Neural cell (in vitro differentiated cells): ENCODE results near the gene D2HGDH. TPM values are rescaled to one million over a fixed set of nuclear protein-coding genes. Genes with fewer than 3 reads are reported as not detected.

Experiments
- H2AFZ ChIP-seq: fragments of 200-600, 300-800 bp; sonication (generic), shearing (Covaris generic); 2 replicates; pipeline ENCODE4 v1.6.0; 2014; ENCODE audit warnings: low read depth, mild to moderate bottlenecking, antibody characterized with exemption, low read length, moderate library complexity
- H3F3A ChIP-seq: fragments of 200-600 bp; shearing (Covaris generic); 2 replicates; pipeline ENCODE4 v1.6.1; 2016; ENCODE audit warnings: mild to moderate bottlenecking, moderate library complexity, mixed read lengths, antibody characterized with exemption, low read length; ENCODE audit not compliant: insufficient read depth, poor library complexity, severe bottlenecking
- H3K27ac ChIP-seq: fragments of 200-600, 300-800 bp; sonication (generic), shearing (Covaris generic); 2 replicates; pipeline ENCODE4 v1.5.1; 2014; ENCODE audit warnings: mild to moderate bottlenecking, low read length, moderate library complexity
- H3K27me3 ChIP-seq: fragments of 300-800, 200-600 bp; sonication (generic), shearing (Covaris generic); 2 replicates; pipeline ENCODE4 v1.6.0; 2014; ENCODE audit warnings: mild to moderate bottlenecking, low read depth, low read length, moderate library complexity; ENCODE audit not compliant: insufficient read depth
- H3K36me3 ChIP-seq: fragments of 300-800, 200-600 bp; sonication (generic), shearing (Covaris generic); 2 replicates; pipeline ENCODE4 v1.5.1; 2014; ENCODE audit warnings: mild to moderate bottlenecking, antibody characterized with exemption, low read length, moderate library complexity; ENCODE audit not compliant: insufficient read depth
- H3K4me2 ChIP-seq: fragments of 300-800, 200-600 bp; sonication (generic), shearing (Covaris generic); 2 replicates; pipeline ENCODE4 v1.6.0; 2014; ENCODE audit warnings: mild to moderate bottlenecking, low read length
- H3K4me3 ChIP-seq: fragments of 300-800, 200-600 bp; sonication (generic), shearing (Covaris generic); 2 replicates; pipeline ENCODE4 v1.5.1; 2014; ENCODE audit warnings: mild to moderate bottlenecking, low read length, moderate library complexity
- H3K79me2 ChIP-seq: fragments of 200-600 bp; shearing (Covaris generic); replicated peaks from 2 replicates; pipeline ENCODE4 v1.6.0; 2014; ENCODE audit warnings: mild to moderate bottlenecking, low read length, moderate library complexity; ENCODE audit not compliant: insufficient read depth
- H3K9ac ChIP-seq: fragments of 300-800, 200-600 bp; sonication (generic), shearing (Covaris generic); 2 replicates; pipeline ENCODE4 v1.6.1; 2016; ENCODE audit warnings: mild to moderate bottlenecking, low read length, mixed read lengths
- H3K9me2 ChIP-seq: fragments of 200-600 bp; shearing (Covaris generic); 2 replicates; pipeline ENCODE4 v1.6.1; 2016; ENCODE audit warnings: mild to moderate bottlenecking, low read length, mixed read lengths; ENCODE audit not compliant: insufficient read depth
- H3K9me3 ChIP-seq: fragments of 200-600, 300-800 bp; sonication (generic), shearing (Covaris generic); 2 replicates; pipeline ENCODE4 v1.6.1; 2016; ENCODE audit warnings: mild to moderate bottlenecking, mixed run types, low read length, moderate library complexity, mixed read lengths
- H4K20me1 ChIP-seq: fragments of 200-600 bp; shearing (Covaris generic); 2 replicates; pipeline ENCODE4 v1.6.1; 2016; ENCODE audit warnings: mild to moderate bottlenecking, mixed run types; ENCODE audit not compliant: insufficient read depth
- EP300 ChIP-seq: fragments of 450-650 bp; conservative IDR thresholded peaks from 2 replicates; pipeline ENCODE4 v1.6.1; 2014; ENCODE audit warnings: antibody characterized with exemption, mild to moderate bottlenecking, moderate library complexity; ENCODE audit not compliant: poor library complexity, severe bottlenecking
- EZH2 ChIP-seq: fragments of 200-600, 300-800 bp; shearing (Covaris generic), sonication (generic); IDR thresholded peaks from 2 replicates; pipeline ENCODE4 v1.6.1; 2014; ENCODE audit warnings: antibody characterized with exemption, low read length, borderline replicate concordance, mild to moderate bottlenecking; ENCODE audit not compliant: insufficient read depth, poor library complexity, severe bottlenecking
- MXI1 ChIP-seq: fragments of 450-650 bp; conservative IDR thresholded peaks from 2 replicates; pipeline ENCODE4 v1.6.1; 2014; ENCODE audit warnings: antibody characterized with exemption, mild to moderate bottlenecking; ENCODE audit not compliant: poor library complexity, severe bottlenecking
- POLR2AphosphoS5 ChIP-seq: IDR thresholded peaks from 2 replicates; pipeline ENCODE4 v1.6.1; 2012
- RAD21 ChIP-seq: fragments of 450-650 bp; conservative IDR thresholded peaks from 2 replicates; pipeline ENCODE4 v1.6.1; 2014; ENCODE audit warnings: antibody characterized with exemption, mild to moderate bottlenecking, moderate library complexity
- REST ChIP-seq: IDR thresholded peaks from 2 replicates; pipeline ENCODE4 v1.6.1; 2012; ENCODE audit warnings: borderline replicate concordance
- SMC3 ChIP-seq: fragments of 450-650 bp; conservative IDR thresholded peaks from 2 replicates; pipeline ENCODE4 v1.6.1; 2014; ENCODE audit warnings: antibody characterized with exemption, mild to moderate bottlenecking, moderate library complexity; ENCODE audit not compliant: poor library complexity
- TAF1 ChIP-seq: IDR thresholded peaks from 2 replicates; pipeline ENCODE4 v1.6.1; 2012; ENCODE audit warnings: low read depth
- polyA plus RNA-seq: library from polyadenylated mRNA; depleted of rRNA; stranded (reverse); fragments of >200 nt; gene quantifications from 2 replicates; pipeline ENCODE4 v1.2.3, GENCODE V29; 2014
- TF ChIP-seq, protein P1 (sequence below): fragments of 450-650 bp; IDR thresholded peaks from 2 replicates; pipeline ENCODE4 v1.5.1; 2014; ENCODE audit warnings: antibody characterized with exemption, mild to moderate bottlenecking, moderate library complexity; ENCODE audit not compliant: poor library complexity, severe bottlenecking

D2HGDH gene
- polyA plus RNA-seq, 1 donor from 2014 or later, result 12.6 TPM

- Histone ChIP-seq H3F3A (no peaks in the 10 kb centered on the region), H3K9me3 (no peaks in the 10 kb centered on the region), H3K9ac (no peak overlapping the region), H3K4me3 (no peak overlapping the region), H3K79me2 (no peaks in the 10 kb centered on the region), H3K4me2 (no peak overlapping the region), H3K27ac (no peak overlapping the region), H3K27me3 (no peaks in the 10 kb centered on the region), H3K36me3 (no peaks in the 10 kb centered on the region), H3K9me2 (no peaks in the 10 kb centered on the region), H4K20me1 (no peaks in the 10 kb centered on the region), H2AFZ (no peak overlapping the region)
- TF ChIP-seq, protein P1, sequence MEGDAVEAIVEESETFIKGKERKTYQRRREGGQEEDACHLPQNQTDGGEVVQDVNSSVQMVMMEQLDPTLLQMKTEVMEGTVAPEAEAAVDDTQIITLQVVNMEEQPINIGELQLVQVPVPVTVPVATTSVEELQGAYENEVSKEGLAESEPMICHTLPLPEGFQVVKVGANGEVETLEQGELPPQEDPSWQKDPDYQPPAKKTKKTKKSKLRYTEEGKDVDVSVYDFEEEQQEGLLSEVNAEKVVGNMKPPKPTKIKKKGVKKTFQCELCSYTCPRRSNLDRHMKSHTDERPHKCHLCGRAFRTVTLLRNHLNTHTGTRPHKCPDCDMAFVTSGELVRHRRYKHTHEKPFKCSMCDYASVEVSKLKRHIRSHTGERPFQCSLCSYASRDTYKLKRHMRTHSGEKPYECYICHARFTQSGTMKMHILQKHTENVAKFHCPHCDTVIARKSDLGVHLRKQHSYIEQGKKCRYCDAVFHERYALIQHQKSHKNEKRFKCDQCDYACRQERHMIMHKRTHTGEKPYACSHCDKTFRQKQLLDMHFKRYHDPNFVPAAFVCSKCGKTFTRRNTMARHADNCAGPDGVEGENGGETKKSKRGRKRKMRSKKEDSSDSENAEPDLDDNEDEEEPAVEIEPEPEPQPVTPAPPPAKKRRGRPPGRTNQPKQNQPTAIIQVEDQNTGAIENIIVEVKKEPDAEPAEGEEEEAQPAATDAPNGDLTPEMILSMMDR, result no peak
- no peak for TF ChIP-seq EZH2
Observed at GRCh38 chr2:241751776-241752175, 17.3 kb downstream of the D2HGDH start.

- H3K36me3 ChIP-seq, result no peaks in the 10 kb centered on the region
- H3K9ac ChIP-seq, result no peak overlapping the region
- no peak overlapping the region for H3K4me2 ChIP-seq
- no peaks in the 10 kb centered on the region for H3K9me2 ChIP-seq
- no peaks in the 10 kb centered on the region for H3K27me3 ChIP-seq
- TF ChIP-seq EP300 (no peak), EZH2 (no peak)
- no peaks in the 10 kb centered on the region for H4K20me1 ChIP-seq
- H3K79me2 ChIP-seq, result no peaks in the 10 kb centered on the region
- no peak overlapping the region for H3K4me3 ChIP-seq
- H2AFZ ChIP-seq, result no peak overlapping the region
- H3K9me3 ChIP-seq, result no peaks in the 10 kb centered on the region
- no peaks in the 10 kb centered on the region for H3F3A ChIP-seq
- H3K27ac ChIP-seq, result no peak overlapping the region
Observed at GRCh38 chr2:241752253-241752652, 17.8 kb downstream of the D2HGDH start.

DNA sequence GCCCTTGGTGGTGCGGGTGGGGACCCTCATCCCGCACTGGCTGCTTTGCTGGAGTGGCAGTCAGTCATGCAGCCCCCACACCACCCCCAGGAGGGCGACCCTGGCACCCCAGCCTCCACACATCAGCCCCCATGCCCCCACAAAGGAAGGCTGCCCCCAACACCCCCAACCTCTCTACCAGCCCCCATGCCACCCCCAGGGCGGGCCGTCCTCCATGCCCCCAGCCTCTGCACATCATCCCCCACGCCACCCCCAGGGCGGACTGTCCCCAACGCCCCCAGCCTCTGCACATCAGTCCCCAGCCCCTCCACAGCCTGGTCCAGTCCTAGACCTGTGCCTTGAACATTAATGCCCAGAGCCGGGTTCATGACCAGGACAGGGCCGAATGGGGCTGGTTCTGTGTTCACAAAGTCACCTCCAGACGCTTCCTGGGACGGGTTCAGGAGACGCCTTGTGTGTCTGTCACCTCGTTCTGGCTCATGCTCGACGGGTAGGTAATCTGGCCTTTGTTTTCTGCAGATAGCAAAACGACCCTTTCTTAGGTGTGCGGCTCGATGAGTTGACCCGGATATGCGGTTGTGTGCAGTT is 18.4 kb downstream of the D2HGDH start:
- no peak overlapping the region for H3K4me3 ChIP-seq
- H3K4me2 ChIP-seq, result no peak overlapping the region
- no peaks in the 10 kb centered on the region for H3K9me2 ChIP-seq
- no peak overlapping the region for H3K27ac ChIP-seq
- no peaks in the 10 kb centered on the region for H3F3A ChIP-seq
- H4K20me1 ChIP-seq, result no peaks in the 10 kb centered on the region
- H2AFZ ChIP-seq, result no peak overlapping the region
- H3K9ac ChIP-seq, result no peak overlapping the region
- no peaks in the 10 kb centered on the region for H3K36me3 ChIP-seq
- TF ChIP-seq RAD21 (no peak), REST (no peak), MXI1 (no peak), TAF1 (no peak), EZH2 (no peak), EP300 (no peak), SMC3 (no peak), POLR2AphosphoS5 (no peak)
- TF ChIP-seq, protein P1, result no peak
- no peaks in the 10 kb centered on the region for H3K27me3 ChIP-seq
- H3K9me3 ChIP-seq, result no peaks in the 10 kb centered on the region
- no peaks in the 10 kb centered on the region for H3K79me2 ChIP-seq
